ENCODE measurements around the gene HINFP.

- no peak for TF ChIP-seq CTCF (conservative IDR thresholded peaks at IDR 0.05; ENCODE audit: low read length)
- no peak for TF ChIP-seq EZH2phosphoT487 (IDR thresholded peaks at IDR 0.05; ENCODE audit: borderline replicate concordance)
These were observed 30.7 kb downstream of the HINFP start for GRCh38 chr11:119152043-119152442.
